HG03103 (cell line): Measurements from ENCODE around the gene TFEB.
"Not testable (repeated sequence)": the region's sequence is repeated elsewhere in the genome, so short reads cannot be mapped to it uniquely, and the experiment has no call there.

Source experiments
- ATAC-seq: cut with Tn5 transposase; IDR thresholded peaks from one replicate; pipeline ENCODE4 v1.9.1; 2021; ENCODE audit warnings: low read depth; ENCODE audit not compliant: unreplicated experiment

Gene TFEB

GRCh38 chr6:41766043-41766664, 30.7 kb upstream of the TFEB start:
- not testable (repeated sequence) for ATAC-seq

GRCh38 chr6:41763470-41763869, 28.1 kb upstream of the TFEB start:
- no peak for ATAC-seq

- ATAC-seq: no peak
Measured at GRCh38 chr6:41759905-41760579, 24.6 kb upstream of the TFEB start.

- no peak for ATAC-seq
Measured at GRCh38 chr6:41759106-41759904, 23.9 kb upstream of the TFEB start.

GRCh38 chr6:41758641-41759035, 23.2 kb upstream of the TFEB start:
- ATAC-seq: no peak

GRCh38 chr6:41757931-41758640, 22.7 kb upstream of the TFEB start:
- ATAC-seq: no peak

- no peak for ATAC-seq
Measured at GRCh38 chr6:41757271-41757670, 21.9 kb upstream of the TFEB start.

GRCh38 chr6:41756354-41756753, 20.9 kb upstream of the TFEB start:
- no peak for ATAC-seq

GRCh38 chr6:41755895-41756294, 20.5 kb upstream of the TFEB start:
- ATAC-seq: no peak

- ATAC-seq: no peak
Measured at GRCh38 chr6:41750374-41750773, 15.0 kb upstream of the TFEB start.

- ATAC-seq: no peak
Measured at GRCh38 chr6:41748542-41748941, 13.1 kb upstream of the TFEB start.

GRCh38 chr6:41748102-41748477, 12.7 kb upstream of the TFEB start:
- ATAC-seq: no peak

- ATAC-seq: no peak
Measured at GRCh38 chr6:41747256-41748101, 12.1 kb upstream of the TFEB start, which contains the start of gene PGC. PGC (minus strand) TSS chr6:41747397; CDS start chr6:41747334, 63 bp downstream.

- no peak for ATAC-seq
Measured at GRCh38 chr6:41746107-41746506, 10.7 kb upstream of the TFEB start.

- ATAC-seq: no peak
Measured at GRCh38 chr6:41744236-41744787, 8.9 kb upstream of the TFEB start.

GRCh38 chr6:41743406-41744235, 8.2 kb upstream of the TFEB start:
- no peak for ATAC-seq

GRCh38 chr6:41741625-41742490, 6.5 kb upstream of the TFEB start:
- no peak for ATAC-seq
